CD4-positive, alpha-beta T cell treated with Interleukin-4 for 4 hours (primary cell): ENCODE results near the gene SLC8B1.

ENCODE experiments used
- DNase-seq: peaks from one replicate; pipeline ENCODE4 v3.0.0-alpha.2; 2020

Gene SLC8B1

DNA sequence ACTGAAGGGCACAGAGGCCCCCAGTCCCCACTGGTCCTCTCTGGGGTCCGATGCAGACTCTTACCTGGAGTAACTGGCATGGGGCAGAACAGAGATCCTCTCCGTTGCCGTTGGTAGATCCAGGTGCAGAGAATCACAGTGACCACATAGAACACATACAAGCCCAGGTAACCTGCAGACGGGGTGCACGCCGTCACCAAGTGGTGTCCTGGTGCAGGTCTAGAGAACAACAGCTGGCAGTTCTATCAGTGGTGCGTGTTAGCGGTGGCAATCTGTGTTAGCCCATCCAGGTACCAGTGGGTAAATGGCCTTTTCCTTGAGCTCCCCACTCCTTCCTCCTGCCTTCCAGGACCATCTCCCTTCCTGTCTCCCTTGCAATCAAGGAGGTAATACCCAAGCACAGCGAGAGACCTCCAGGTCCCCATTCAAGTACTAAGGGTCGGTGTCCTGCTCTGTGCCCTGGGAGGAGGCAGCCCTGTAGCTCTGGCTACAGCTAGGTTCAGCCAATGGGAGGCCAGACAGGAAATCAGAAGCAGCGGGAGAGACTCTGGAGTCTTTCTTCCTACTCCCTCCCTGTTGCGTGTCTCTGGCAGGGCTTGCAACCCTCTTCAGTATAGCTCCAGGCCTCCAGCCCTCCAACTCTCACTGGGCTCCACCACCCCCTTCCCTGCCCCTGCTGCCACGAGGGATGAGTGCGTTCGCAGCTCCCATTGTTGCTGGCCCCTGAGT, 15.8 kb downstream of the SLC8B1 start:
- DNase-seq: no peak

DNA sequence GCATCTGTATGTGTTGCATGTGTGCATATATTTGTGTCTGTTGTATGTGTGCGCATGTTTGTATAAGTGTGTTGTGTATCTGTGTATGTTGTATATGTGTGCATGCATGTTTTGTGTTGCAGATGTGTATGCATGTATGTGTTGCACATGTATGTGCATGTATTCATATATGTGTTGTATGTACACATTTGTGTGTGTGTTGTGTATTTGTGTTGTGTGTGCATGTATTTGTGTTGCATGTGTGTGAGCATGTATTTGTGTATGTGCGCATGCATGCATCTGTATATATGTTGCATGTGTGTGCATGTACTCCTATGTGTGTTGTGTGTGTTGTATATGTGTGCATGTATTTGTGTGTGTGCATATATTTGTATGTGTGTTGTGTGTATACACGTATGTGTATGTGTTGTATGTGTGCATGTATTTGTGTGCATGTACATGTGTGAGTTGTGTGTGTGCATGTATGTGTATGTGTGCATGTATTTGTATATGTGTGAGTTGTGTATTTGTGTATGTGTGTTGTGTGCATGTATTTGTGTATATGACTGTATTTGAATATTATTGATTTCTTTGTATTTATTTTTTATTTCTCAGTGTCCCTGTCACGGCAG, 16.8 kb downstream of the SLC8B1 start:
- no peak for DNase-seq

DNA sequence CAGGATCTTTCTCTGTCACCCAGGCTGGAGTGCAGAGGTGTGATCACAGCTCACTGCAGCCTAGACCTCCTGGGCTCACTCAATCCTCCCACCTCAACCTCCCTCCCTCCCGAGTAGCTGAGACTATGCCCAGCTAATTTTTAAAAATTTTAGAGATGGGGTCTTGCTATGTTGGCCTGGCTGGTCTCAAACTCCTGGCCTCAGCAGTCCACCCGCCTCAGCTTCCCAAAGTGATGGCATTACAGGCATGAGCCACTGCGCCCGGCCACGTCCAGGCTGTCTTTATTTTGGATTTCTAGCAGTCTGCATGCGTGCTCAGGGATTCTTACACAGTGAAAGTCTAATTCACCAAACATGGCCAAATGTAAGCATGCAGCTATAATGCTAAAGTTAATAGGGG, 17.8 kb downstream of the SLC8B1 start:
- DNase-seq: no peak

DNA sequence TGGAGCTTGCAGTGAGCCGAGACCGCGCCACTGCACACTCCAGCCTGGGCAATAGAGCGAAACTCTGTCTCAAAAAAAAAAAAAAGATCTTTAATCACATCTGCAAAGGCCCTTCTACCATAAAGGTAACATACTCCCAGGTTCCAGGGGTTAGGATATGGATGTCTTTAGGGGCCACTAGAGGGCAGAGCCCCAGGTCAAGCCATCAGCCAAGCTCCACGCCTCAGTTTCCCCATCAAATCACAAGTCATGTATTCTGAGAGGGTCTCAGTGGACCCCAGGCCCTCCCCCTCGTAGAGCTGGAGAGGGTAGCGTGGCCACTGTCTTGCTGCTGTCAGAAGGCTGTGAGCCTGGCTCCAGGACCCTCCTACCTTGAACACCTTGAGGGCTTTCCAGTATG, 18.8 kb downstream of the SLC8B1 start:
- DNase-seq: no peak

DNA sequence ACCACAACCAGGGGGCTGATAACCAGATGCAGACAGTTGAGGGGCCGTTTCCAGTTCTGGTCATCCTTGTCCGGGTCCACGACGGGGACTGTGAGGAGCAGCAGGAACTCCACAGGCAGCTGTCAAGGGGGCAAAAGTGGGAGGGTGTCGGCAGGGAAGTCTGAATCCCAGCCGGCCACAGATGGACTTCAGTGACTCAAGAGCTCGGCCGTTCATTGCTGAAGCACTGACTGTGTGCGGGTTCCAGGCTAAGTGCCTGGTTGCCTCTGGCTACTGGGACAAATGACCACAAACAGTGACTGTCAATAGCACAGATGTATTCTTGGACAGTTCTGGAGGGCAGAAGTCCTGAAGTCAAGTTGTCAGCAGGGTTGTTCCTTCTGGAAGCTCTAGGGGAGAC, 19.6 kb downstream of the SLC8B1 start:
- no peak for DNase-seq

DNA sequence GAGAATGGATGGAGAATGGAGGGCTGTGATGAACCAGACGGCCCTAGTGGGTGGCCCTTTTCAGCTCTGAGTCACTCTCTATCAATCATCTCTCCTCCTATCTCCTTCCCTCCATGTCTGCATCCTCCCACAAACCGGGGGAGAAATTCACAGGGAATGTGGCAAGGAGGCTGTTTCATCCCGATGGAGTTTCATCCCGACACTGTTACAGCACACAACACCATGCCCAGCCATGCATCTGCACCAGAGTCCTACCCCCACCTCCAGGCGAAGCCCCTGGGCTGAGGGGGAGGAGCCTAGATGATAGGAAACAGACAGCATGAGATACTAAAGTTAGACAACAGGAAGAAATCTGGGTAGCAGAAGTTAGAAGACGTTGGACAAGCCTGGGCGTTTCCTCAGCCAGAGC, 20.8 kb downstream of the SLC8B1 start:
- DNase-seq: no peak

DNA sequence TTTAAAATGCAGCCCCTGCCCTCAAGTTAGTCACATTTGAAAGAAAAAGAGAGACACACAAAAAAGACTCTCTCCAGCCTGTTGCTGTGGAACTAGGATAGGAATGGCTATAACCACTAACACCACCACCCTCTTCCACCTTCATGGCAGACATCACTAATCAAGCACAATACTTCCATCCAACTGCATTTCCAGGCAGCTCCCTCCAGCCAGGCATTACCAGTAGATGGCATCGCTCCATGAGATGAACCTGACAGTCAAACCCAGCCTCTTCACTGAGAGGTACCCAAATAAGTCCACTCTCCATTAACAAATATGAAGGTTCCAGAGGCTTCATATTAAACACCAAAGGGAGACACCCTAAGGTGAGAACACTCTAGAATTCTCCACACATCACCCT, 24.4 kb downstream of the SLC8B1 start:
- DNase-seq: no peak

DNA sequence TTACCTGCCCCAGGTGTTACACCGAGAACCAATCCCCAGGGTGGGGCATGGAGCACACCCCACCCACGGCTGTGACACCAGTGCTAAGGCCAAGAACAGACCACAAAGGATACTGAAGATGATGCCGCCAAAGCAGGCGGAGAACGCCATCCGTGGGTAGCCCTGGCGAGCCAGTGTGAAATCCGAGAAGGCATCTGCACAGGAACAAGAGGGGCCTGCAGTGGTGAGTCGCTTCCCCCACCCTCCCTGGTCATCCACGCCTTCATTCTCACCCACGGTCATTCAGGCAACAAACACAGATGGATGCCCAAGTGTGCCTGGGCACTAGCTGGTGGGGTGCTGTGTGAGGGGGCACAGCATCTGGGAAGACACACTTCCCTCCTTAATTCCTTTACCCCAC, 28.5 kb downstream of the SLC8B1 start:
- DNase-seq: no peak

DNA sequence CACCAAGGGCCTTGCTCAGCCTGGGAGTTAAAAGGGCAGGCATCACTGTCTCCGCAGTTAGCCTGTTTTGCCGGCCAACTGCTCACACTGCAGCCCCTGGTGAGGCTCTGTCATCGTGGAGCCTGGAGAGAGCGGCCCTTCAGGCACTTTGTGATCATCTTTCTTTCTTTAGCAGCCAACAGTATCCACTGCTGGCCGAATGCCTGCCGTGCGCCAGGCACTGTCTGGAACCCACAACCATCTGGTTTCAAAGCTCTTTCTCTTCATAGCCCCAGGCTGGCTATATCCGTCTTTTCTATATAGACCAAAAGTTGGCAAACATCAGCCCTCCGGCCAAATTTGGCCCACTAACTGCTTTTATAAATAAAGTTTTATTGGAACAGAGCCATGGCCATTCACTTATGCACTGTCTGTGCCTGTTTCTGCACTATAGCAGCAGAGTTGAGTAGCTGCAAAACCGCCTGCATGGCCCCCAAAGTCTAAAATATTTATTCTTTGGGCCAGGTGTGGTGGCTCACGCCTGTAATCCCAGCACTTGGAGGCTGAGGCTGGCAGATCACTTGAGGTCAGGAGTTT, 29.5 kb downstream of the SLC8B1 start:
- no peak for DNase-seq

DNA sequence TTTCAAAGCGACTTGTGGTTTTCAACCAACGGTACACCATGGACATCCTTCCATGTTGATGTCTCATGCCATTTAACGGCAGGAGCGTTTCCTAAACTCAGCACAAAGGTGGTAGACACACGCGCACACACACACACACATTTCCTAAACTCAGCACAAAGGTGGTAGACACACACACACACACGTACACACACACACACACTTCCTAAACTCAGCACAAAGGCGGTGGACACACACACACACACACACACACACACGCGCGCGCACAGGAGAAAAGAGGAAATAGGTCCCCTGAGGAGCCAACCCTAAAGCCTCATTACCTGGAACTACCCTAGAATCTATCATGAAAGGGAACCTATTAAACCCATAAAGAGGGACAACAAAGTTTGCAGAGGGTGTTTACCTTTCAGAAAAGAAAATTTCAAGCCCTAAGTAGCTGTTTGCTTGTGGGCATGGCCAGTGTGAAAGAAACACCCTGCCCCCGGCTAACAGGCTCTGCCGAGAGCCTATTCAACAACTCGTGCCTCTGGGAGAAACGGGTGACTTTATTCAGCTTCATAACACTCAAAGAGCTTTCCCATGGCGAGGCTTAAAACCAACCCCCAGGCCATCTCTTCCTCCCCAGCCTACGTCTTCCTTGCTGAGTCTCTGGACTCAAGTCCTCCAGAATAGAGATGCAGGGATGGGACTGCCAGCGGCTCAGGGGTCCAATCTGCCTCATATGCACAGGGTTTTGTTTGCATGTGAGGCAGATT, 31.8 kb downstream of the SLC8B1 start:
- DNase-seq: peak; percentile 10

DNA sequence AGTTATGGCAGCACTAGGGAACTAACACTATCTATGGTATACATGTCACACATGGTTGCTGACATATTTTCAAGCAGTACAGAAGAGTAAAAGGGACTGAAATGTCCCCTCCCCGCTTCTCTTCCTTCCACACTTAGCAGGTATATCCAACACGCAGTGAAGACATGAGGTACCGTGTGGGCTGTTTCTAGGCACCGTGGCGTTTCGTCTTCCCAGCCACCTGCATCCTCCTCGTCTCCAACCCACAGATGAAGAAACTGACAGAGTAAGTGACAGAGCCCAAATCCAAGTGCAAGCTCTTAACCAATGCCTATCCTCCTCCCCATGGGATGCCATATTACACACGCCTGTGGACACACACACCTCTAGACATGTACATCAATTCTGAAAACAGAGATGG, 32.4 kb downstream of the SLC8B1 start:
- no peak for DNase-seq

DNA sequence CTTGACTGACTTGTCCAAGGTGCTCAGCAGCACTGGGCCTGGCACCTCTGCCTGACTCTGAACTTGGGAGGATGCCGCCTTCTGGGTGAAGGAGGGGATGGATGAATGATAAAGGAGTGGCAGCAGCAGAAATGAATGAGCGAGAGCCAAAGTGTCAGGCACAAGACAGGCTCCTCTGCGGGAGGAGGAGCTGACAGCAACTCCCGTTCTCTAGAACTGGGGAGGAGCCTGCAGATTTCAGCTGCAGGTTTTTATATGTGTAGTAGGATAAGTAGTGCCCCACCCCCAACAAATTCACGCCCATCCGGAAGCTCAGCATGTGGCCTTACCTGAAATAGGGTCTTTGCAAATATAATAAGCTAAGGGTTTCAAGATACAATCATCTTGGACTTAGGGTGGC, 33.1 kb downstream of the SLC8B1 start:
- DNase-seq: no peak

DNA sequence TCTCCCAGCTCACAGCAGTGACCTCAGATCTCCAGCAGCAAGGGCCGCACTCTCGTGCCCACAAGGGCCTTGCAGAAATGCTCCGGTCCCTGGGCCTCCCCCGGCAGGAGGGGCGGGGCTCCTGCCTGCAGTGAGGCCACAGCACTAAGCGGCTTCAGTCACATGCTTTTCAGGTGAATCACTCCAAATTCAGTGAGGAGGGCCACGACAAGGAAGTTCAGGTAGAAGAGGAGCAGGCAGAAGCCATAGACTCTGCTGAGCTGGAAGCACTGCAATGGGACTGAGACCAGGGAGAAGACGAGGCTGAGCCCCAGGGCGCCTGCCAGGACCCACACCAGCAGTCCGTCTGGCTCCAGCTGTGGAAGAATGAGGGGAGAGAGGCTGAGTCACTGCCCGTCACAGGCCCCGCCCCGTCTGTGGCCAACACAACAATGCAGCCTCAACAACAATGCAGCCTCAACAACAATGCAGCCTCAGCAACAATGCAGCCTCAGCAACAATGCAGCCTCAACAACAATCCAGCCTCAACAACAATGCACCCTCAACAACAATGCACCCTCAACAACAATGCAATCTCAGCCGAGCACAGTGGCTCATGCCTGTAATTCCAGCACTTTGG, 35.2 kb downstream of the SLC8B1 start:
- no peak for DNase-seq

DNA sequence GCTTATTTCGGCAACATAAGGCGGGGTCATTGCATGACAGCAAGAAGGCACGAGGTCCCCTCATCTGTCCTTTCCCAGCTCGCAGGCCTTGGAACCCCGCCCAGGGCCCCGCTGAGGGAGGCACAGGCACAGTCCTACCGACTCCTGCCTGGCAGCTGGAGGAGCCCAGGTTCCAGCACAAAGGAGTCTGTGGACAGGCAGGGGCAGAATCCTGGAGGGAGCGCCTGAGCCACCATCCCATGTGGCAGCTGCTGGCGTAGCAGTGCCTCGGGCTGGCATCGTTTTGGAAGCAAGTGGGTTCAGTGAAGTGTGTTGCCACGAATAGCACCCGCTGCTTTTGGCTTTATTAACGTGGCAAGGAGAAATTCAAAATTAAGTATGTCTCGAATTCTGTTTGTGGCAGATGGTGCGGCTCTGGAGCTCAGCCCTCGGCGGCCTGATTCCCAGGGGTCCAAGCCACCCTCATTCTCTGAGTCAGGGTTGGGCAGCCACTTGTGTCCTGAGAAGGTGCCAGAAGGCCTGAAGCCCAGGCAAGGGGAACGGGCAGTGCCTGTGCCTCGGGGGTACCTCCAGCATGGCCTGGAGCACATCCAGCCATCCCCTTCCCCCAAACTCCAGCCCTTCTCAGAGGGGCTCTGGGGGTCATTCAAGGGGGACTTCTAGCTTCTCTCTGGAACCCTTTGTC, 35.9 kb downstream of the SLC8B1 start:
- DNase-seq: no peak

DNA sequence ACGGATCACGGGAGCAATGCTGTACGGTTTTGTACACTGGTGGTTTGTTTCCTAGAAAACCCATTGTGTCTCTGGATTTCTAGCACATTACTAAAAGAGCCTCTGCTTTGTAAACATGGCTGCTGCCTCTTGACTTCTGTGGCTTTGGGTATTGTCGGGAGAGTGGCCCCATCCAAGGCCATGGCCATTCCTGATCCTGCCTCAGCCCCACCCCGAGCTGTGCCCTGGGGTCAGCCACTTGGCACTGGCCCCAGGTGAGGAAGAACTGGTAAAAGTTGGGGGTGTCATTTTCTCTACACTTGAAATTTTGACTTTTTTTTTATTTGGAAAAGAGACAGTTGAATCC, 36.5 kb downstream of the SLC8B1 start:
- no peak for DNase-seq

DNA sequence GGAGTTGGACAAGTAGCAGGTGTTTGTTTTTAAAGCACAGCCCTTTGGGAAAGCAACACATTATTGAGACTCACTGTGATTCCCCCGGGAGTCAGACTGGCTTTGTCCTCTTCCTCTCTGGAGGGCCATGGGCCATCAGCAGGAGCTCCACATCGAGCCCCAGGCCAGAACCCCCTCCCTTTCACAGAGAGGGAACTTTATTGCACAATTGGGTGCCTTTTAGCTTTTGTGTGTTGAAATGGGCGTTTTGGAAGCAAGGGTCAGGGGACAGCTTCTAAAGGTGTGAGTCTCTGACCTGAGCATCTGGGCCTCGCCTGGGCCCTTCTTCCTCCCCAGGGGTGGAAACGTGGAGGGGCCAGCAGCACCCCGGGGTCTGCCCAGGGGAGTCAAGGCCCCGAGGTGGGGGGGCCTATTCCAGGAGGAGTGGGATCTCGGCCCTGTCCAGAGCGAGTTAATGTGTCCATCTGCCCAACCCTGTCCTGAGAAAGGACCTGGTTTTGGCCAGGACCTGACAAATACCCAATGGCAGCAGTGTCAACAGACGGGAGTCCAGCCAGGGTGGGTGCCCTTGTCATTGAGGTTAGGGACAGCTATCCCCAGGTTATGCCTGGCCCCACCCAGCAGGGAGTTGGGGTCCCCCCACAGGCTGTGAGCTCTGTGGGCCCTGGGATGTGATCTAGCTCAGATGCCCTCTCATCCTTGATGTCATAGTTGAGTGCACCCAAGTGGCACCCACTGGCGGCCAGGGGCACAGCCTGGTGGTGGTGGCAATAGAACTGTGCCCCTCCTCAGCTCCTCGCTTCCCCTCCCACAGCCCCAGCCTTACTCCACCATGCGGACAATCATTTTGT, 37.1 kb downstream of the SLC8B1 start:
- no peak for DNase-seq

DNA sequence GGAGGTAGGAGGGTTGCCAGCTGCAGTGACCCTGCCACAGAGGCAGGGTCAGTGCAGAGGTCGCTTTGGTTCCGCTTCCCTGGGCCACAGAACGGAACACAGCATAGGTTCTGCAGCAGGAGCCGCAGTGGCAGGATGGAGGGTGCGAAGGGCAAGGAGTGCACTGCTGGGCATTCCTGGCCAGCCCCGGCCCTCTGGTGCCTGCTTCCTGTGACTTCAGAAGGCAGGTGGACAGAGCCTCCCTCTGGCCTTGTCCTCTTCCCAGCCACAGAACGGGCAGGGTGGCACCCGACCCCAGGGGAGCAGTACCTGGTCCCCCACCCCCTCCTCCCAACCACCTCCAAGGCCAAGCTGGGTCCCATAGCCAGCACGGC, 37.7 kb downstream of the SLC8B1 start:
- DNase-seq: no peak

DNA sequence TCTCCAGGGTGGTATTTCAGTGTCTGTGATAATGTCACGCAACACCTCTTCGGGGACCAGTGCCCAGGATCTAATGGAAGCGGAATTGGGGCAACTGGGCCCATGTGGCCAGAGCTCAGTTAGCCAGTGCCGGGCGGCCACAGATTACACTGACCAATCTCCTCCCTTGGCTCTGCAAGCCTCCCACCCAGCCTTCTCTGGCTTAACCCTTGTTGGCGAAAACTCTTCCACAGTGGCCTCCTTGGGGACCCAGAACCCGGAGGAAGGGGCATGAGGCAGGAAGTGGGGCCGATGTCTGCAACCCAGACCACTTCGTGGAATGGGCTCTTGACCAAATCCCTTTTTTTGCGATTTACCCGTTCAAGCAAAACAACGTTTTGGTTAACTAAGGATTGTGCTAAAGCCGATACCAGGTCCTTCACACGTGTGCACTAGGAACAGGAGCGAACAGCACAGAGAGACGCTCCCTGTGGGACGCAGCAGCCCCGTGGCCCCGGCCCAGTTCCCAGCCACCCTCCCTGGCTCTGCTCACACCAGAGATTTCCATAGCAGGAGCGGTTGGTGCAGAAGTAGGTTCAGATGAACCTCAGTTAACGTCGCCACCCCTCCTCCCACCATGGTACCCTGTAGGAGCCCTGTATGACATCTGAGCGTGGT, 38.2 kb downstream of the SLC8B1 start:
- DNase-seq: no peak

DNA sequence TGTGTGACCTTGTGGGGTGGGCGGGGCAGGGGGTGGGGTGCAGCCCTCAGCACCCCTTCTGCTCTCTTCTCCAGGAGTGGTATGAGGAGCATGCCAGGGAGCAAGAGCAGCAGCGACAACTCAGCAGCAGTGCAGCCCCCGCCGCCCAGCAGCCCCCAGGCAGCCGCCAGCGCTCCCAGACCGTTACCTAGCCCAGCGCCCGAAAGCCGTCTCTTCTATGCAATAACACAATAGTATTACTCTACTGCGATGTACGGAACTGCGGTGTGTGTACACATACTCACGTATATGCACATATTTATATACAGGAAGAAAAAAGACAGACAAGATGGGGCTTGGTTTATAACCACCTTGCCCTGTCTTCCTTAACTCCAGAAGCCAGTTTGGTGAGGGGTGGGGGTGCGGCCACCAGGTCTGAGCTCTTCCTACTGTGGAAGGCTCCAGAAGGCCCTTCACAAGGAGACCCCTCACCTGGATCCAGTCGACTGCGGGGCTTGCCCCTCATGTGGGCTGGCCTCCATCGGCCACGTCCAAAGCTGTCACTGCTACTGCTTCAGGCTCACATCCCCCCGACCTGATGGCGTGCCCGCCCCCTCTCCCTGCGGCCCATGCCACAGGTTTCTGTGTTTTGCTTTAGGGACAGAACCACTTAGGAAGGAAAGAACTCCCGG, 38.9 kb downstream of the SLC8B1 start:
- DNase-seq: no peak

DNA sequence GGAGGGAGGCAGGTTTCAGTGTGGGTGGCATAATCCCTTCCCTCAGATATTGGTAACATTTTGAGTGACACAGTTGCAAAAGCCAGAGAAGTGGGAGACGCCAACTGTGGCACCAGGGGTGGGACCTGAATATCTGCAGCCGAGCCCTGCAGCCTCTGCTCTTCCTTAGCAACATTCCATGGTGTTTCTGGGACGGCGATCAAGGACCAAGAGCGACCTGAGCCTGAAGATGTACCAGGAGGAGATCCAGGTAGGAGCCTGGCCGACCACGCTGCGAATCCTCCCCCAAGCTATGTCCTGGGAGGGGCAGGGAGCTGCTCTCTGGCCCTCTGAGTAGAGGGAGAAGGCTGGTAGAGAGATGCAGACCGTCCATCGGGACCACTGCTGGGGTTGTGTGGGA, 41.8 kb downstream of the SLC8B1 start:
- DNase-seq: no peak

DNA sequence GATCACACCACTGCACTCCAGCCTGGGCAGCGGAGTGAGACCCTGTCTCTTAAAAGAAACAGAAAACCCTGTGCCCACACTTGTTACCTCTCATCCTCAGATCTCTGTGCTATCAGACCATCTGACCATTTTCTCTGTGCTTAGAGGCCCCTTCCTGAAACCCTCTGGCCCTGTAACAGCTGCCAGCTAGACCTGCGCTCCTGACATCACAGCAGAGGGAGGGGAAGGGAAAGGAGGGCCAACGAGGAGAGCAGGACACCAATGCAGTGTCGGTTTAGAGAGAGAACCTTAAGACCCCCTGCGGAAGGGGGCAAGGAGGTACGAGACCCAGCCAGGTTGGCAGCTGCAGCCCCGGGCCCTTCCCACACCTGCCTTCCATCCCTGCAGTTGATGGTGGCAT, 42.4 kb downstream of the SLC8B1 start:
- DNase-seq: no peak
